GM04503 (cell line): Measurements from ENCODE around the gene TMX1.

Experiments used
- DNase-seq: peaks from one replicate; pipeline ENCODE4 v3.0.0-alpha.2; 2012; ENCODE audit warnings: low read depth

TMX1 gene

DNA sequence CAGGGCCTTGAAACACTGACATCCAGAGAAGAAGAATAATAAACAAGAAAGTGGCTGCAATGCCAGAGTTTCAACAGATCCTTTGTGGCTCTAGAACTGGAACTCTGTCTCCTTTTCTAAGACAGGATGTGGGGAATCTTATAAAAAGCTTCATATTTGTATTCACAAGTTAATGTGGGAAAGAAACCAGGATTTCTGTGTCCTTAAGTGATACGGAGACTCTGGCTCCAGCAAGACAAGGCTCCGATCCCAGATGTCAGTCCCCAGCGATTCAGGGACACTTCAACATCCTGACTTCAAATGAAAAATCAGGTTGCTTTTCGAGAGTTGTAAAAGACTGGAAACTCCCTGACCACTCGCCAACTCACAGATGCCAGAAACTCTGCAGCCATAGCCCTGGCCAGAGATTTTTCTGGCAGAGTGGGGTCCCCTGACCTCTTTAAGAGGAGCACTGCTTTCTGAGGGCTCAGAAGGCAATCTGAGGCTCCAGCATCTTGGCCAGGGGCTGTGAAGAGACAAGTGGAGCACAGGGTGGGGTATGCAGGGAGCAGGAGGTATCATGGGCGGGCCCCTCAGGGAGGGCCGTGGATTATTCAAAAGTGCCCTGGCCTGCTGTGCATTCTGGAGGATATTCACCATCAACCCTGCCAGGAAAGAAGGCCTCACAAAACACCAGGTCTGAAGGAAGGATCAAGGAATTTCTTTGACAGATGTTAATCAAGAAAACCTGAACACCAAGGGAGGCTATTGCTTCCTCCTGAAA lies 53.3 kb downstream of the TMX1 start:
- DNase-seq: peak; percentile 53

DNA sequence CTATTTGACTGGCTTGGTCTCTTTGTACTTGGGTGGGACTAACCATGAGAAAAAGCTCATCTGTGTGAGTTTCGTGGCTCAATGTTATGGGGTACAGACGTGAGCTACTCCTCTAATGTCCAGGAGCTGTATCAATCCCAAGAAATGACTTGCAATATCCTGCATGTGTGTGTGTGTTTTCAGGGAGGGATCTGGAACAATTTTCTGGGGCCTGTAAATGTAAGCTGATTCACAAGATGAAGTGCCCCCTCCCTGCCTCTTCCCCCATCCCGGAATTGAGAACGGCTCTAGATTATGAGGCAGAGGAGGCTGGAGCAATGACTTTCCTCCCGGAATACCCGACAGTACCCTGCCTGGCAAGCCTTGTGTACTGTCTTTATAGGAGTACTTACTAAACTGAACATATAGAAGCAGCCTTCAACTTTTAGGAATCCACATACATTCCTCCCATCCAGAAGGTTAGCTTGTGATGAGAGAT lies 53.9 kb downstream of the TMX1 start:
- DNase-seq: no peak

DNA sequence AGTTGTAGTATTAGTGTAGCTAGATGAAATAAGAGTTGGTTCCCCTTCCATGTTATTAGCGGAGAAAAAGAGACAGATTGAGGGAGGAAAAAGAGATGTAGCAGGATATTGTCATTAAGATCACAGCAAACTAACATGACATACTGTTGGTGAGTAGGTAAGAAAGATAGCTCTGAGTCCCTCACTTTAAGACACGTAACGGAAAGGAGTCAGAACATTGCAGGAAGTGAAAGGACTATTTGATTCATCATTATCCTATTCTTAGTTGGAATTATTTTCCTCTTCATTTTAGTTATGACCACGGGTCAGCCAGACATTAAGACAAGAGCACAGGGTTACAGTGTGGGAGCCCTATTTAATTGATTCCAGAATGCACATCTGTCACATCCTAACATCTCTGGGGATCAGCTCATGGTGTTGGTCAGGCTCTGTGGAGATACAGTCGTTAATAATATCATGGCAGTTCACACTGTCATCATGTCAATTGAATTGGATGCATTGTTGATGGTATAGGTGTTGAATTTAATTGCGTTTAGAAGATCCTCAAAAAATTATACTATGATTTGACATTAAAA lies 55.0 kb downstream of the TMX1 start:
- DNase-seq: no peak

DNA sequence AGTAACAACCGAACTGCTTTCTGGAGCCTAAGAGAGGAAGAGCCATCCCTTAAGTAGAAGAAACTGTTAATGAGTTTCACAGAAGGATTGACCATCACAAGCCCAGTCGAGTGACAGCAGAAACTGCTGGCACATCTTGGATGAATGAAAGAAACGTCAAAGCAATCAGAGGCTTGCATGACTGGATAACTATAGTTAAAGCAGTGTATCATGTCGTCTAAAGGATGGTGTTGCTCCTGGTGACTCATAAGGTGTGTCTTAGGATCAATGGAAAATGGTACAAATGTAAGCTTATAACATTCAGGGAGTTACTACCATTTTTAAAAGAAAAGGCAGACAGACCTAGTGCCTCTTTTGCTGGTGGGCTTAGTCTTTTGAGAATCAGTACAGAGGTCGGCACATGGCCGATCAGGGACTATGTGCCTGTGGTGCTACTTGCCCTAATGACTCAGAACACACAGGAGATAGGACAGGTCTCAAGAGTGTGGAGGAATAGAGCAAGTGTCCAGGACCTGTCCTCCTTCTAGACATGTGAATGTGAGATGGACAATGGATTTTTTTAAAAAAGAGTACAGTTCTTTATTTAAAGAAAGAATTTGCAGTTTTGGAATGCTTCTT lies 55.7 kb downstream of the TMX1 start:
- DNase-seq: no peak

DNA sequence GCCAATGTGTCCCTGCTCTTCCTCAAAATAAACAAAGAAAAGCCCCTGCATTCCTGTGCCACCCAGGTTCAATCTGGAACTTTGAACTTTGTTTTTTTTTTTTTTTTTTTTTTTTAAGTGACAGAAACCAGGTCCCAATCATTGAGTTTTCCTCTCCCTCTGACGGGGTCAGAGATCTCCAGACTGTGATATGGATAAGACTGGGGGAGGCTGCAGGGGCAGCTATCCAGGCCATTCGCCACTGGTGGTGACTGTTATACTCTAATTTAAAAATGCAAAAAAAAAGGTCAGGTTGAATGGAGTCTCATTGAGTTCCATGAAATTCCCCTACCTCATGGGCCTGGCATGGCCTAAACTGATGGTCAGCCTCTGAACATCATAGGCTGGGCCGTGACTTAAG lies 57.0 kb downstream of the TMX1 start:
- DNase-seq: no peak

DNA sequence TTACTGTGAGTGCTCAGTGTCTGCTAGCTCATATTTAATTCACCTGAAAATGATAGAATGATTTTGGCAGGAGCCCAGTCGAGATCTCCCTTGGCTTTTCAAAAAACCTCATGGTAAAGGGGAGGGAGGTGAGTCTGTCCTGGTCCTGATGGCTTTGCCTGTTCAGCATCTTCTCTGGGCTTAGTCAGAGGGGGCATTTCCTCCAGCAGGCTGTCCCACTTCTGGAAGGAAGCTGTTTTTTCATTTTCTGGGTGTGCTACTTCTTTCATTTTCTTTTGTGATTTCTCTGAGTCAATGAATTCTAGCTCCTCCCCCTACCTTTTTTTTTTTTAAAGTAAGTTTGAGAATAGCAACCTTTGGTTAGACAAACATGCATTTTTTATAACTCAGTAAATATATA lies 58.8 kb downstream of the TMX1 start:
- DNase-seq: no peak

DNA sequence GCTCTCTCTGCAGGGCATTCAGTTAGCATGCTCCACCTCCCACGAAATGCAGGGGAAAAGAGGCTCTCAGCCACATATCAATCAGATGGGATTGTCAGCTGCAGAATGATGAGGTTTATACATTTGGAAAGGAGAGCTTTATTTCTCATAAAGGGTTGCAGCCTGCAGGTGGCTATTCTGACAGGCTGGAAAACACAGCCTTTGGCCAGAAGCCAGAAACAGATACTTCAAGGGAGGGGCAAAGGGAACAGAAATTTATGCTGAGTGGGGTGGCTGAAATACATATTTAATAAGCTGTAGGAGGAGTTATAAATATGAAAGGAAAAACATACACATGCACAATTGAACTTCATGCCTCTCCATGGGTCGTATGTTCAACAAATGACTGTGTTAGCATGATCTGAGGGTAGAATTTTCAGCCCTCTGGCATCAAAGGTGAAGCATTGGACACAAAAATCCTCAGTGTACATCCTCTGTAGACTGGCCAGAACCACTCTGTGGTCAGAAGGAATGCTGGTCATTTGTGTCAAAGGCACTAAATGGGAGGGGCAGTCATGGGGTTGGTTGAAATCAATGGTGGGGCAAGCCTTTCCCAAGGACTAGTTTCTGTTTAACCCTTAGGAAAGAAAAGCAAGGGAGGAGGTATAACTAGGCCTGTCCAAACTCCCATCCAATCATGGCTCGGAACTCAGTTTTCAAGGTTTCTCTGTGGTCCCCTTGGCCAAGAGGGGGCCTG lies 62.4 kb downstream of the TMX1 start:
- DNase-seq: no peak

DNA sequence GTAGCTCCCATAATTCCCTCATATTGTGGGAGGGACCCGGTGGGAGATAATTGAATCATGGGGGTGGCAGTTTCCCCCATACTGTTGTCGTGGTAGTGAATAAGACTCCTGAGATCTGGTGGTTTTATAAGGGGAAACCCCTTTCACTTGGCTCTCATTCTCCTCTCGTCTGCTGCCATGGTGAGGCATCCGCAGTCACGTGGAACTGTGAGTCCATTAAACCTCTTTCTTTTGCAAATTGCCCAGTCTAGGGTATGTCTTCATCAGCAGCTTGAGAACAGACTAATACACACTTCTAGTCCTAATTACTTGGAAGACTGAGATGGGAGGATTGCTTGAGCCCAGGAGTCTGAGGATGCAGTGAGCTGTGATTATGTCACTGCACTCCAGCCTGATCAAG lies 64.4 kb downstream of the TMX1 start:
- DNase-seq: no peak

DNA sequence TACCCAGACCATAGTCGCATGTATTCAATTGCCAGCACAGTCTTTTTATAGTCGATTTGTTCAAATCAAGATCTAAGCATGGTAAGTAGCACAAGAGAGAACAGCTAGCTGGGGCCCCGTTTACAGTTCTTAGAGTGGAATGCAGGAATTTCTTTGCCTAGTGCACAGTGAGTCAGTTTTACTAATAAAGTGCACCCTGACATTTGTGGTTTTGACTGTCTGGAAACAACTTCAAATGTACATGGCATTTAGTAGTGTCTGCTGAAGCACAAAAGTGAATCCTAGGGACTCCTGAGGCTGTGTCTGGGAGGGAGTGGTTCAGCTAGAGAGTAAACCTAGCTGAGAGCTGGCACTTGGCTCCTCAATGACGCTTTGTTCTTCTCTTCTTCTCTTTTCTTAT lies 64.9 kb downstream of the TMX1 start:
- DNase-seq: peak; percentile 93

DNA sequence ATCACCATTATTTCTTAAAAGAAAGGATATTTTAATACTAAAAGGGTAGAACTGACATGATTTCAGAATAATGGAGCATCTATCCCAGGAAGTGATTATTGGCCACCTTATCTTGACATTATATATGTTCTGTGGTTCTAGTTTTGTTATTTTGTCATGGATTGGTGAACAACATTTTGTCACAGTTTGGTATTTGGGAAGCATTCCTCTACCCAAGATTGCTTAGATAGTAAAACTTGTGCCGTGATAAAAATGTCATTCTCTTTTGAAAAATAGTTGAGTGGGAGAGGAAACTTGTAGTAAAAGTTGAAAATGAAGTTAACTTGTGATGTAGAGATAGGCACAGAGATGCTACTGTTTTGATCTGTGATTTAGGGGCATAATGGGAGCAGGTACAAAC lies 65.7 kb downstream of the TMX1 start:
- no peak for DNase-seq
